Transverse colon (tissue), 4 donors: Measurements from ENCODE around the gene PLAAT4. TPM values are rescaled to one million over a fixed set of nuclear protein-coding genes. Genes with fewer than 3 reads are reported as not detected.

Experiments used
- DNase-seq: peaks from one replicate; pipeline ENCODE4 v3.0.0-alpha.2; 2019
- H3K27ac ChIP-seq, 4 donors: fragments of 200-600 bp; sonication (generic); 2 replicates each; pipeline ENCODE4 v1.5.1; 2016 to 2018; ENCODE audit warnings: inconsistent platforms in 4 of 4
- H3K27me3 ChIP-seq: fragments of 200-600 bp; sonication (generic); 2 replicates; pipeline ENCODE4 v1.5.1; 2017; ENCODE audit warnings: inconsistent platforms
- H3K36me3 ChIP-seq, 4 donors: fragments of 200-600 bp; sonication (generic); 2 replicates each; pipeline ENCODE4 v1.5.1; 2017 to 2019; ENCODE audit warnings: inconsistent platforms in 4 of 4
- H3K4me1 ChIP-seq, 4 donors: fragments of 200-600 bp; sonication (generic); 2 replicates each; pipeline ENCODE4 v1.5.1; 2017 to 2020; ENCODE audit warnings: inconsistent platforms in 4 of 4
- H3K4me3 ChIP-seq, 4 donors: fragments of 200-600 bp; sonication (generic); 1 replicate in 1 of 4; 2 replicates in 3 of 4; pipeline versions ENCODE4 v1.5.1 to v1.6.1; 2017 to 2019; ENCODE audit warnings: inconsistent platforms in 4 of 4
- H3K9me3 ChIP-seq, 2 donors: fragments of 200-600 bp; sonication (generic); 2 replicates each; pipeline ENCODE4 v1.5.1; 2017 to 2019; ENCODE audit warnings: inconsistent platforms in 2 of 2
- EP300 ChIP-seq: sonication (generic); formaldehyde crosslinking; IDR thresholded peaks from one replicate; pipeline ENCODE4 v1.6.1; 2017; ENCODE audit warnings: antibody characterized with exemption, low read depth
- POLR2A ChIP-seq: fragments of 450-650 bp; IDR thresholded peaks from one replicate; pipeline ENCODE4 v1.6.1; 2016; ENCODE audit warnings: antibody characterized with exemption, mild to moderate bottlenecking, moderate library complexity
- POLR2AphosphoS5 ChIP-seq, 3 donors: sonication (generic); formaldehyde crosslinking; IDR thresholded peaks; one replicate each; pipeline ENCODE4 v1.6.1; 2016; ENCODE audit warnings: antibody characterized with exemption in 3 of 3
- WGBS, 2 donors: methylation state at CpG; one replicate each; pipeline ENCODE4 v1.1.5; 2018; ENCODE audit warnings: low coverage in 1 of 2; 5-methylcytosine and 5-hydroxymethylcytosine counted together
- in situ Hi-C, 4 donors: fragments of 200-750 bp; cut with MboI; loops; one replicate each; pipeline versions ENCODE4 v1.15.0 to v1.15.1; 2017; ENCODE audit warnings: low sequenced_read_pairs in 3 of 4, low pct_ligation_motif_present in 1 of 4, low pct_unique_long_range_greater_than_20kb in 1 of 4
- intact Hi-C: fragments of 100-400 bp; cut with DNase I; formaldehyde crosslinking; loops from one replicate; pipeline ENCODE4 v1.15.1; 2023; ENCODE audit warnings: low total_unique reads
- total RNA-seq, 4 donors: library from RNA; depleted of rRNA; stranded (reverse); fragments of >200 nt; gene quantifications; one replicate each; pipeline ENCODE4 v1.1.0, GENCODE V29; 2016
- TF ChIP-seq, protein P1 (sequence below), 5 experiments: fragments of 200-600 bp in 3 of 5; fragments of 450-650 bp in 2 of 5; sonication (generic) in 3 of 5; IDR thresholded peaks; 1 replicate in 2 of 5; 2 replicates in 3 of 5; pipeline ENCODE4 v1.5.1; 2016 to 2017; ENCODE audit warnings: antibody characterized with exemption in 5 of 5, inconsistent platforms in 3 of 5, mild to moderate bottlenecking in 2 of 5, moderate library complexity in 1 of 5

Gene PLAAT4
- total RNA-seq, 4 donors from 2014 or later = 35.4 to 78.6 (median 40.7) TPM

DNA sequence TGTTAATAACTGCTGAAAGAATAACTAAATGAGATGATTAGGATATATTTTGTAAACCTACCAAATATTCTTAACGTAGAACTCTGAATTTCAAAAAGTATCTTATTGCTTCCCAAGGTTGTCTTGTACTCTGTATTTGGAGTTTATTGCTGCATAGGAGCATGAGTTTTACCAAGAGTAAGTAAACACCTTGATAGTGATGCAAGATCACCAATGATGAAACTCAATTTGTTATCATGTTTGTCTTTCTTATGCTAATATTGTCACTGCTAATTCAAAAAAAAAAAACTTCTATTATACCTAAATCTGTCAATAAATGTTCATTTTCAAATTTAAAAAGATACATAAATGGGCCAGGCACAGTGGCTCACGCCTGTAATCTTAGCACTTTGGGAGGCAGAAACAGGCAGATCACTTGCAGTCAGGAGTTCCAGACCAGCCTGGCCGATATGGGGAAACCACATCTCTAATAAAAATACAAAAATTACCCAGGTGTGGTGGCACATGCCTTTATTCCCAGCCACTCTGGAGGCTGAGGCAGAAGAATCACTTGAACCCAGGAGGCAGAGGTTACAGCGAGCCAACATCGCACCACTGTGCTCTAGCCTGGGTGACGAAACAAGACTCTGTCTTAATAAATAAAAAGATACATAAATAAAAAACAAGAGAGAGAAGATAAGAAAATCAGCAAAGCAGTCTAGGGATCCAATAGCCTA lies 50.0 kb downstream of the PLAAT4 start:
- Histone ChIP-seq H3K27ac (no peak overlapping the region), H3K4me3 (no peak overlapping the region), H3K4me1 (no peaks in the 10 kb centered on the region), H3K9me3 (peaks cover 0 to 3% of the 10 kb centered on the region in 2 donors), H3K27me3 (no peaks in the 10 kb centered on the region), H3K36me3 (no peaks in the 10 kb centered on the region)
- 92 to 94% methylated on average over 6 of the region's 6 CpGs for WGBS, 2 donors
- TF ChIP-seq POLR2A (no peak), POLR2AphosphoS5 (IDR thresholded peaks at IDR 0.05) (no peak), EP300 (no peak)
- TF ChIP-seq, protein P1, sequence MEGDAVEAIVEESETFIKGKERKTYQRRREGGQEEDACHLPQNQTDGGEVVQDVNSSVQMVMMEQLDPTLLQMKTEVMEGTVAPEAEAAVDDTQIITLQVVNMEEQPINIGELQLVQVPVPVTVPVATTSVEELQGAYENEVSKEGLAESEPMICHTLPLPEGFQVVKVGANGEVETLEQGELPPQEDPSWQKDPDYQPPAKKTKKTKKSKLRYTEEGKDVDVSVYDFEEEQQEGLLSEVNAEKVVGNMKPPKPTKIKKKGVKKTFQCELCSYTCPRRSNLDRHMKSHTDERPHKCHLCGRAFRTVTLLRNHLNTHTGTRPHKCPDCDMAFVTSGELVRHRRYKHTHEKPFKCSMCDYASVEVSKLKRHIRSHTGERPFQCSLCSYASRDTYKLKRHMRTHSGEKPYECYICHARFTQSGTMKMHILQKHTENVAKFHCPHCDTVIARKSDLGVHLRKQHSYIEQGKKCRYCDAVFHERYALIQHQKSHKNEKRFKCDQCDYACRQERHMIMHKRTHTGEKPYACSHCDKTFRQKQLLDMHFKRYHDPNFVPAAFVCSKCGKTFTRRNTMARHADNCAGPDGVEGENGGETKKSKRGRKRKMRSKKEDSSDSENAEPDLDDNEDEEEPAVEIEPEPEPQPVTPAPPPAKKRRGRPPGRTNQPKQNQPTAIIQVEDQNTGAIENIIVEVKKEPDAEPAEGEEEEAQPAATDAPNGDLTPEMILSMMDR (IDR thresholded peaks at IDR 0.05) = no peak
- no peak for DNase-seq
- in situ Hi-C loops = no loop called here
- intact Hi-C loops = no loop called here

DNA sequence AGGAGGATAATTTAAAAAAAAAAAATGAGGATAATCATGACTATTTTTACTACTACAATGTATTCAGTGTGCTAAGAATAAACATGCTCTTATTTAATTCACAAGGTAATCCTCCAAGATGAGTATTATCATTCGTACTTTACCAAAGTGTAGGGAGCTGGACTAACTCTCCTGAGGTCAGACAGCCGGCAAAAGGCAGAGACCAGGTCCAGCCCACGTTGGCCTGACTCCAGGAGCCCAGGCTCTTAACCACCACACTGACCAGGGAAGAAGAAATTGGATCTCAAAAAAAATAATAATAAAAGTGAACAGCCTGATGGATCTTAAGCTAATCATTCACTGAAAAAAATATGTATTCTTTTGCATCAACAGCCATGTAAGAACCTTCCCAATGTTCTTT lies 52.4 kb downstream of the PLAAT4 start:
- TF ChIP-seq POLR2AphosphoS5 (IDR thresholded peaks at IDR 0.05) = no peak
- TF ChIP-seq POLR2A = no peak
- no peak for TF ChIP-seq EP300
- WGBS, 2 donors = 69 to 74% methylated on average over 3 of the region's 3 CpGs
- intact Hi-C loops = no loop called here

DNA sequence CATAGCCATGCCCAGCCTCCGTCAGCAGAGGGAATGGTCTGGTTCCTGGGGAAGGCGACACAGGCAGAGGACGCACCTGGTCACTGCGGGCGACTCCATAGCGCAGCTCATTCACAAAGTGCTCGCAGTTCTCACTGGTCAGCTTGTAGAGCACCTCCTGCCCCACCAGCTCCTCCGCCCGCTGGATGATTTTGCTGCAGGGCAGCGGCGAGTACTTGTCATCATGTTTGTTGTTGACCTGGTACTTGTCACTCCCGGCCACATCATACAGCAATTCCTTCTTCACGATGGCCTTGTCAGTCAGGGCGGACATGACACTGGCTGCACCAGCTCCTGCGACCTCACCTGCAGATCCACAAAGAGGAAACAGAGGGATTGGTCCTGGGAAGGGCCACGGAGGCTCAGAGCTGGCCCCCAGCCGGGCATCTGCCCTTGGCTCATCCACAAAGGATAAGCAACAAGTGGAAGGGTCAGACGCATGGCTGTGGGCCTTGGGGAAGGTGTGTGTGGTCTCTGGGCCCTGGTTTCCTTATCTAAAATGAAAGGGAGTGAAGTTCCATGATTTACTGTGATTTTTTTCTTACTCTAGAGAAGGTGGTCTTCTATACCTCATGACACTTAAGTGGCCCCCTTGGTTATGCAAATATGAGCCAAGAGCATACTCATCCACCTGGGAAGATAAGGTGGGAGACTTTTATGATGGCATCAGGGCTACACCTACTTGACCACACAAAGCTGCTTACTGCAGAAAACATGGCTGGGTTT lies 53.6 kb downstream of the PLAAT4 start:
- Histone ChIP-seq H3K4me1 (no peaks in the 10 kb centered on the region), H3K27ac (no peak overlapping the region), H3K9me3 (no peaks in the 10 kb centered on the region), H3K36me3 (no peaks in the 10 kb centered on the region), H3K4me3 (no peak overlapping the region), H3K27me3 (no peaks in the 10 kb centered on the region)
- in situ Hi-C loops = no loop called here
- intact Hi-C loops = no loop called here
- WGBS, 2 donors = 93% methylated on average over 18 of the region's 18 CpGs; no CpG with 5 or more reads in 1 of the 2 donors
- TF ChIP-seq, protein P1 (IDR thresholded peaks at IDR 0.05) = no peak
- TF ChIP-seq POLR2A (no peak), POLR2AphosphoS5 (IDR thresholded peaks at IDR 0.05) (no peak), EP300 (no peak)
- no peak for DNase-seq

More for the DNA sequence above, 52.4 kb downstream of the PLAAT4 start:
- H3K36me3 ChIP-seq = no peaks in the 10 kb centered on the region
- H3K27me3 ChIP-seq = no peaks in the 10 kb centered on the region
- no peak for DNase-seq
- in situ Hi-C loops = no loop called here
- H3K9me3 ChIP-seq = no peaks in the 10 kb centered on the region
- no peaks in the 10 kb centered on the region for H3K4me1 ChIP-seq
- no peak overlapping the region for H3K4me3 ChIP-seq
- H3K27ac ChIP-seq = no peak overlapping the region

DNA sequence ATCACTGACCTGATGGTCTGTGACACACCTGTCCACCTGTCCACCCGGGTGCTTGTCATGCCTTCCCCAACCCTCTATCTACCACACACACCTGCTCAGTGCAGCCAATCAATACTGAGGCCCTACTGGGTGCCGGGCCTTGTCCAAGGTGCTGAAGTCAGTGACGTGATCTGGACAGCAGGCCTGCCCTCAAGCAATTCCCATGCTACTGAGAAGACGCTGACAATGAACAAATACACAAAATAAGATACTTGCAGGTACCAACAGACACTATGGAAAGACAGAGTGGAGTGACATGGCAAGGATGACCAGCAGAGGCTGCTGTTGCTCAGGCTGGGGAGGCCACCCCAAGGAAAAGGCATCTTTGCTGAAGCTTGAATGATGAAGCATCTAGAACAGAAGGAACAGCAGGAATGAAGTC lies 56.4 kb downstream of the PLAAT4 start:
- Histone ChIP-seq H3K4me3 (no peak overlapping the region), H3K36me3 (no peaks in the 10 kb centered on the region), H3K27ac (no peak overlapping the region), H3K4me1 (no peaks in the 10 kb centered on the region), H3K27me3 (no peaks in the 10 kb centered on the region), H3K9me3 (no peaks in the 10 kb centered on the region)
- TF ChIP-seq POLR2AphosphoS5 (IDR thresholded peaks at IDR 0.05) = no peak
- no peak for TF ChIP-seq EP300
- TF ChIP-seq, protein P1 (IDR thresholded peaks at IDR 0.05) = peak; percentile 27 to 49 (median 32)
- TF ChIP-seq POLR2A = no peak
- 40 to 74% methylated on average over 1 to 4 of the region's 4 CpGs for WGBS, 2 donors
- in situ Hi-C loops = no loop called here
- intact Hi-C loops = no loop called here
- DNase-seq = peak; percentile 18
